Measurements from ENCODE around the gene WNT1.
A peak's percentile ranks its signal among the peaks of the same experiment; 100 is the strongest.

Gene WNT1

GRCh38 chr12:48966177-48966895, 11.8 kb upstream of the WNT1 start:
- no peak for TF ChIP-seq EZH2phosphoT487 (IDR thresholded peaks at IDR 0.05; ENCODE audit: borderline replicate concordance, low read length)
- TF ChIP-seq, protein P1, sequence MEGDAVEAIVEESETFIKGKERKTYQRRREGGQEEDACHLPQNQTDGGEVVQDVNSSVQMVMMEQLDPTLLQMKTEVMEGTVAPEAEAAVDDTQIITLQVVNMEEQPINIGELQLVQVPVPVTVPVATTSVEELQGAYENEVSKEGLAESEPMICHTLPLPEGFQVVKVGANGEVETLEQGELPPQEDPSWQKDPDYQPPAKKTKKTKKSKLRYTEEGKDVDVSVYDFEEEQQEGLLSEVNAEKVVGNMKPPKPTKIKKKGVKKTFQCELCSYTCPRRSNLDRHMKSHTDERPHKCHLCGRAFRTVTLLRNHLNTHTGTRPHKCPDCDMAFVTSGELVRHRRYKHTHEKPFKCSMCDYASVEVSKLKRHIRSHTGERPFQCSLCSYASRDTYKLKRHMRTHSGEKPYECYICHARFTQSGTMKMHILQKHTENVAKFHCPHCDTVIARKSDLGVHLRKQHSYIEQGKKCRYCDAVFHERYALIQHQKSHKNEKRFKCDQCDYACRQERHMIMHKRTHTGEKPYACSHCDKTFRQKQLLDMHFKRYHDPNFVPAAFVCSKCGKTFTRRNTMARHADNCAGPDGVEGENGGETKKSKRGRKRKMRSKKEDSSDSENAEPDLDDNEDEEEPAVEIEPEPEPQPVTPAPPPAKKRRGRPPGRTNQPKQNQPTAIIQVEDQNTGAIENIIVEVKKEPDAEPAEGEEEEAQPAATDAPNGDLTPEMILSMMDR (IDR thresholded peaks at IDR 0.05; ENCODE audit: low read depth, low read length, poor library complexity, severe bottlenecking), result no peak
- Histone ChIP-seq H3K9me2 (replicated peaks; ENCODE audit: control insufficient read depth, low read length) (no peaks in the 10 kb centered on the region), H3K4me3 (ENCODE audit: low read length) (peak overlapping the region; percentile 12), H3K79me2 (ENCODE audit: control insufficient read depth, low read length) (no peaks in the 10 kb centered on the region), H4K20me1 (ENCODE audit: control insufficient read depth, insufficient read depth, low read depth, low read length) (no peaks in the 10 kb centered on the region; the same call in 1 of the 2 replicates), H3K36me3 (ENCODE audit: control insufficient read depth, low read length) (no peaks in the 10 kb centered on the region), H3K27ac (ENCODE audit: low read depth, low read length) (no peak overlapping the region), H3K9me3 (ENCODE audit: control insufficient read depth, insufficient read depth, low read length) (no peaks in the 10 kb centered on the region), H3F3A (ENCODE audit: control insufficient read depth, insufficient read depth) (no peaks in the 10 kb centered on the region; the same call in 1 of the 2 replicates), H3K27me3 (ENCODE audit: control insufficient read depth, low read length) (peaks cover 27% of the 10 kb centered on the region), H3K4me1 (ENCODE audit: control insufficient read depth, low read length) (peaks cover 31% of the 10 kb centered on the region), H3K4me2 (ENCODE audit: low read length) (peak overlapping the region; percentile 51)

DNA sequence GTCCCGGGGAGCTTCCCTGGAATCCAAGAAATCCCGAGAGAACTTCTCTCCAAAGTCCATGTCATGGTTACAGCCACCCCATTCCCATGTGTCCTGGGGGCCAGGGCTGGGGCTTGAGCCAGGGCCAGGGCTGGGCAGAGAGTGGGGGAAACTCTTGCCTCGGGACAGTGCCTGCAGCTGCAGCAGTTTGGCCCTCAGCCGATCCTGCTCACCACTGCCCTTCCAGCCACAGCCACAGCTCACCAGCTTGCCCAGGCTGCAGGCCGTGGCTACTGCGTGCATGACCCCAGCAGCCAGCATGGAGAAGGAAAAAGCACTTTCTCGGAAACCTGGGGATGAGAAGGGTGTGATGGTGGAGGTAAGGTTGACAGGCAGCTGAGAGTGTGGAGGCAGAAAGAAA, 10.1 kb upstream of the WNT1 start:
- H3K4me1 ChIP-seq (ENCODE audit: control insufficient read depth, low read length), result peaks cover 36% of the 10 kb centered on the region
- no peaks in the 10 kb centered on the region; the same call in 1 of the 2 replicates for H4K20me1 ChIP-seq (ENCODE audit: control insufficient read depth, insufficient read depth, low read depth, low read length)
- no peaks in the 10 kb centered on the region; the same call in 1 of the 2 replicates for H3F3A ChIP-seq (ENCODE audit: control insufficient read depth, insufficient read depth)
- TF ChIP-seq EZH2phosphoT487 (IDR thresholded peaks at IDR 0.05; ENCODE audit: borderline replicate concordance, low read length), result no peak
- TF ChIP-seq, protein P1 (IDR thresholded peaks at IDR 0.05; ENCODE audit: low read depth, low read length, poor library complexity, severe bottlenecking), result no peak
- no peaks in the 10 kb centered on the region for H3K79me2 ChIP-seq (ENCODE audit: control insufficient read depth, low read length)
- no peaks in the 10 kb centered on the region for H3K9me2 ChIP-seq (replicated peaks; ENCODE audit: control insufficient read depth, low read length)
- no peak overlapping the region for H3K4me2 ChIP-seq (ENCODE audit: low read length)
- H3K27me3 ChIP-seq (ENCODE audit: control insufficient read depth, low read length), result peaks cover 44% of the 10 kb centered on the region
- H3K27ac ChIP-seq (ENCODE audit: low read depth, low read length), result no peak overlapping the region
- H3K36me3 ChIP-seq (ENCODE audit: control insufficient read depth, low read length), result no peaks in the 10 kb centered on the region
- H3K9me3 ChIP-seq (ENCODE audit: control insufficient read depth, insufficient read depth, low read length), result no peaks in the 10 kb centered on the region
- H3K4me3 ChIP-seq (ENCODE audit: low read length), result no peak overlapping the region

- H3F3A ChIP-seq (ENCODE audit: control insufficient read depth, insufficient read depth), result no peaks in the 10 kb centered on the region; the same call in 1 of the 2 replicates
- no peaks in the 10 kb centered on the region for H3K9me3 ChIP-seq (ENCODE audit: control insufficient read depth, insufficient read depth, low read length)
- no peaks in the 10 kb centered on the region; the same call in 1 of the 2 replicates for H4K20me1 ChIP-seq (ENCODE audit: control insufficient read depth, insufficient read depth, low read depth, low read length)
- TF ChIP-seq, protein P1 (IDR thresholded peaks at IDR 0.05; ENCODE audit: low read depth, low read length, poor library complexity, severe bottlenecking), result no peak
- no peak for TF ChIP-seq EZH2phosphoT487 (IDR thresholded peaks at IDR 0.05; ENCODE audit: borderline replicate concordance, low read length)
- no peak overlapping the region for H3K4me2 ChIP-seq (ENCODE audit: low read length)
- H3K79me2 ChIP-seq (ENCODE audit: control insufficient read depth, low read length), result no peaks in the 10 kb centered on the region
- peaks cover 36% of the 10 kb centered on the region for H3K4me1 ChIP-seq (ENCODE audit: control insufficient read depth, low read length)
- peaks cover 49% of the 10 kb centered on the region for H3K27me3 ChIP-seq (ENCODE audit: control insufficient read depth, low read length)
- no peaks in the 10 kb centered on the region for H3K36me3 ChIP-seq (ENCODE audit: control insufficient read depth, low read length)
- no peaks in the 10 kb centered on the region for H3K9me2 ChIP-seq (replicated peaks; ENCODE audit: control insufficient read depth, low read length)
- H3K4me3 ChIP-seq (ENCODE audit: low read length), result no peak overlapping the region
- H3K27ac ChIP-seq (ENCODE audit: low read depth, low read length), result no peak overlapping the region
Measured at GRCh38 chr12:48968467-48968866, 9.7 kb upstream of the WNT1 start.

Data from DOHH2 (cell line).